Loucy (cell line): Measurements from ENCODE around the gene CTIF.

ENCODE experiments used
- H2AFZ ChIP-seq: fragments of 200-600 bp; sonication (generic); 2 replicates; pipeline ENCODE4 v1.6.0; 2016; ENCODE audit warnings: antibody characterized with exemption, mild to moderate bottlenecking, low read length, moderate library complexity
- H3F3A ChIP-seq: fragments of 200-600 bp; 2 replicates; pipeline ENCODE4 v1.6.0; 2016; ENCODE audit warnings: antibody characterized with exemption, low read depth, mild to moderate bottlenecking
- H3K27me3 ChIP-seq: fragments of 200-600 bp; sonication (generic); 2 replicates; pipeline ENCODE4 v1.6.1; 2014; ENCODE audit warnings: low read length, mild to moderate bottlenecking; ENCODE audit not compliant: insufficient read depth, poor library complexity, severe bottlenecking
- H3K36me3 ChIP-seq: fragments of 200-600 bp; sonication (generic); 2 replicates; pipeline ENCODE4 v1.6.1; 2016; ENCODE audit warnings: low read length; ENCODE audit not compliant: insufficient read depth
- H3K4me1 ChIP-seq: fragments of 200-600 bp; sonication (generic); 2 replicates; pipeline ENCODE4 v1.5.1; 2014; ENCODE audit warnings: low read length, mild to moderate bottlenecking; ENCODE audit not compliant: insufficient read depth, poor library complexity, severe bottlenecking
- H3K4me2 ChIP-seq: fragments of 200-600 bp; sonication (generic); 2 replicates; pipeline ENCODE4 v1.6.0; 2014; ENCODE audit warnings: antibody characterized with exemption, low read length, low read depth, mild to moderate bottlenecking; ENCODE audit not compliant: poor library complexity, severe bottlenecking
- H3K4me3 ChIP-seq: fragments of 200-600 bp; sonication (generic); 2 replicates; pipeline ENCODE4 v1.5.1; 2014; ENCODE audit warnings: low read length, mild to moderate bottlenecking, mixed read lengths; ENCODE audit not compliant: poor library complexity, severe bottlenecking
- H3K79me2 ChIP-seq: fragments of 200-600 bp; sonication (generic); 2 replicates; pipeline ENCODE4 v1.6.1; 2014; ENCODE audit warnings: low read length; ENCODE audit not compliant: insufficient read depth
- H3K9ac ChIP-seq: fragments of 200-600 bp; sonication (generic); 2 replicates; pipeline ENCODE4 v1.6.0; 2014; ENCODE audit warnings: mild to moderate bottlenecking, low read depth, low read length, moderate library complexity; ENCODE audit not compliant: poor library complexity, severe bottlenecking
- H3K9me2 ChIP-seq: fragments of 200-600 bp; sonication (generic); replicated peaks from 2 replicates; pipeline ENCODE4 v1.6.1; 2016; ENCODE audit warnings: low read depth, low read length, mixed read lengths
- H3K9me3 ChIP-seq: fragments of 200-600 bp; sonication (generic); 2 replicates; pipeline ENCODE4 v1.6.1; 2014; ENCODE audit warnings: mild to moderate bottlenecking, antibody characterized with exemption, low read length, low read depth; ENCODE audit not compliant: insufficient read depth
- H4K20me1 ChIP-seq: fragments of 200-600 bp; sonication (generic); 2 replicates; pipeline ENCODE4 v1.6.0; 2014; ENCODE audit warnings: antibody characterized with exemption, low read length, mild to moderate bottlenecking; ENCODE audit not compliant: insufficient read depth, poor library complexity, severe bottlenecking
- EZH2phosphoT487 ChIP-seq: fragments of 200-600 bp; IDR thresholded peaks from 2 replicates; pipeline ENCODE4 v1.6.1; 2018; ENCODE audit warnings: antibody characterized with exemption, mild to moderate bottlenecking, moderate library complexity, borderline replicate concordance
- TF ChIP-seq, protein P1 (sequence below): fragments of 200-600 bp; sonication (generic); conservative IDR thresholded peaks from 2 replicates; pipeline ENCODE4 v1.5.1; 2014; ENCODE audit warnings: mild to moderate bottlenecking, antibody characterized with exemption, low read length

The CTIF gene

DNA sequence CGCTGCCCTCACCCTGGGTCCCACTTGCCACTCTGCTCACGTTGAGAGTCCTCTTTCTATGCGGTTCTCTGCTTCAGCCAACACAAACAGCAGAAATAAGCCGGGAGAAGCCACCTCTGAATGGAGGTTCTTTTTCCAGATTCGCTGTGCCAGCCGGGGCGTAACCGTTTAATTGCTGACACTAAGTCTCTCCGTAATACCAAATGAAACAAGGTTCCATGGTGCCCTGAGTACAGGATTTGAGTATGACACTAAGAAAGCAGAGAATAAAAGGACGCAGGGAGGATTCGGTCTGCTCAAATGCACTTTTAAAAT lies 37.6 kb downstream of the CTIF start:
- no peaks in the 10 kb centered on the region for H4K20me1 ChIP-seq
- H3K27me3 ChIP-seq = no peaks in the 10 kb centered on the region
- no peak overlapping the region for H3K9ac ChIP-seq
- no peaks in the 10 kb centered on the region for H3K9me2 ChIP-seq
- no peak overlapping the region for H2AFZ ChIP-seq
- H3K4me2 ChIP-seq = no peak overlapping the region
- H3K9me3 ChIP-seq = peaks cover 10% of the 10 kb centered on the region; the same call in 1 of the 2 replicates
- peaks cover 6% of the 10 kb centered on the region; the same call in 1 of the 2 replicates for H3K79me2 ChIP-seq
- H3F3A ChIP-seq = no peaks in the 10 kb centered on the region
- TF ChIP-seq, protein P1, sequence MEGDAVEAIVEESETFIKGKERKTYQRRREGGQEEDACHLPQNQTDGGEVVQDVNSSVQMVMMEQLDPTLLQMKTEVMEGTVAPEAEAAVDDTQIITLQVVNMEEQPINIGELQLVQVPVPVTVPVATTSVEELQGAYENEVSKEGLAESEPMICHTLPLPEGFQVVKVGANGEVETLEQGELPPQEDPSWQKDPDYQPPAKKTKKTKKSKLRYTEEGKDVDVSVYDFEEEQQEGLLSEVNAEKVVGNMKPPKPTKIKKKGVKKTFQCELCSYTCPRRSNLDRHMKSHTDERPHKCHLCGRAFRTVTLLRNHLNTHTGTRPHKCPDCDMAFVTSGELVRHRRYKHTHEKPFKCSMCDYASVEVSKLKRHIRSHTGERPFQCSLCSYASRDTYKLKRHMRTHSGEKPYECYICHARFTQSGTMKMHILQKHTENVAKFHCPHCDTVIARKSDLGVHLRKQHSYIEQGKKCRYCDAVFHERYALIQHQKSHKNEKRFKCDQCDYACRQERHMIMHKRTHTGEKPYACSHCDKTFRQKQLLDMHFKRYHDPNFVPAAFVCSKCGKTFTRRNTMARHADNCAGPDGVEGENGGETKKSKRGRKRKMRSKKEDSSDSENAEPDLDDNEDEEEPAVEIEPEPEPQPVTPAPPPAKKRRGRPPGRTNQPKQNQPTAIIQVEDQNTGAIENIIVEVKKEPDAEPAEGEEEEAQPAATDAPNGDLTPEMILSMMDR = no peak
- no peak for TF ChIP-seq EZH2phosphoT487
- H3K4me1 ChIP-seq = no peaks in the 10 kb centered on the region
- peaks cover 4% of the 10 kb centered on the region; the same call in 1 of the 2 replicates for H3K36me3 ChIP-seq
- no peak overlapping the region for H3K4me3 ChIP-seq

DNA sequence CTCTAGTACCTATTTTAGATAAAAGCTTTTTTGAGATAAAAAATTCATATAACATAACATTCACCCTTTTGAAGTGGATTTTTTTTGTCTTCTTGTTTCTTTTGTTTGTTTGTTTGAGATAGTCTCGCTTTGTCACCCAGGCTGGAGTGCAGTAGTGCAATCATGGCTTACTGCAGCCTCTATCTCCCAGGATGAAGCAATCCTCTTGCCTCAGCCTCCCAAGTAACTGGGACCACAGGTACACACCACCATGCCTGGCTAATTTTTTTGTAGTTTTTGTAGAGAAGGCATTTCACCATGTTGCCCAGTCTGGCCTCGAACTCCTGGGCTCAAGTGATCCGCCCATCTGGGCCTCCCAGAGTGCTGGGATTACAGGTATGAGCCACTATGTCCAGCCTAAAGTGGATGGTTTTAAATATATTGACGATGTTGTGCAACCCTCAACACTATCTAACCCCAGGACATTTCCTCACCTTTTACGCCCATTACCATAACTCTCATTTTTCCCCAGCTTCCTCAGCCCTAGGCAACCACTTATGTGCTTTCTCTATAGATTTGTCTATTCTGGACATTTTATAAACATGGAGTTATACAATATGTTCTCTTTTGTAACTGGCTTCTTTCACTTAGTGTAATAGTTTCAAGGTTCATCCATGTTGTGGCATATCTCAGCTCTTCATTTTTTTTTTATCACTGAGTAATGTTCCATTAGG lies 38.8 kb downstream of the CTIF start:
- Histone ChIP-seq H3K79me2 (peaks cover 6% of the 10 kb centered on the region; the same call in 1 of the 2 replicates), H3K4me3 (no peak overlapping the region), H4K20me1 (no peaks in the 10 kb centered on the region), H3K27me3 (no peaks in the 10 kb centered on the region), H3K4me2 (no peak overlapping the region), H3K9me2 (no peaks in the 10 kb centered on the region), H3F3A (no peaks in the 10 kb centered on the region), H3K36me3 (peaks cover 4% of the 10 kb centered on the region; the same call in 1 of the 2 replicates), H3K9me3 (peaks cover 10% of the 10 kb centered on the region; the same call in 1 of the 2 replicates), H3K4me1 (no peaks in the 10 kb centered on the region), H2AFZ (no peak overlapping the region), H3K9ac (no peak overlapping the region)
- no peak for TF ChIP-seq EZH2phosphoT487
- TF ChIP-seq, protein P1 = no peak

DNA sequence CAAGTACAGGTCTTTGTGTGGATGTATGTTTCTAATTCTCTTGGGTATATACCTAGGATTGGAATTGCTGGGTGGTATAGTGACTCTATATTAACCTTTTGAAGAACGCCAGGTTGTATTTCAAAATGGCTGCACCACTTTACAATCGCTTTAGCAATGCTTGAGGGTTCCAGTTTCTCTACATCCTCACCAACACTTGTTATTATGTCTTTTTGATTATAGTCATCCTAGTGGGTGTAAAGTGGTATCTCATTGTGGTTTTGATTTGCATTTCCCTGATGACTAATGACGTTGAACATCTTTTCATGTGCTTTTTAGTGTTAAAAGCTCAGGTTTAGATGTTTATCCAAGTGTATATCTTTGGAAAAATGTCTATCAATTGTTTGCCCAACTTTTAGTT lies 39.5 kb downstream of the CTIF start:
- H4K20me1 ChIP-seq = no peaks in the 10 kb centered on the region

More for the DNA sequence above, 39.5 kb downstream of the CTIF start:
- Histone ChIP-seq H3K9me2 (no peaks in the 10 kb centered on the region), H3K4me2 (no peak overlapping the region), H3K36me3 (peaks cover 4% of the 10 kb centered on the region; the same call in 1 of the 2 replicates), H3K9me3 (peaks cover 10% of the 10 kb centered on the region; the same call in 1 of the 2 replicates), H3K4me1 (no peaks in the 10 kb centered on the region), H3F3A (no peaks in the 10 kb centered on the region), H3K4me3 (no peak overlapping the region), H3K79me2 (peaks cover 6% of the 10 kb centered on the region; the same call in 1 of the 2 replicates), H3K27me3 (no peaks in the 10 kb centered on the region), H3K9ac (no peak overlapping the region), H2AFZ (no peak overlapping the region)
- TF ChIP-seq, protein P1 = no peak
- no peak for TF ChIP-seq EZH2phosphoT487
